AG04450 (cell line): Measurements from ENCODE around the gene HLA-DRA. TPM values are rescaled to one million over a fixed set of nuclear protein-coding genes. Genes with fewer than 3 reads are reported as not detected.

Experiments
- CTCF ChIA-PET: fragments of 300-600, 350-600 bp; formaldehyde crosslinking; extraction: SDS; loops from one replicate; lab custom pipeline; 2022; ENCODE audit warnings: antibody characterized with exemption, inconsistent platforms; lab: Charles Lee
- POLR2A ChIA-PET: fragments of 350-600 bp; formaldehyde crosslinking; extraction: SDS; loops from one replicate; lab custom pipeline; 2021; ENCODE audit warnings: antibody characterized with exemption, inconsistent platforms; lab: Yijun Ruan, JAX
- DNase-seq: peaks from one replicate; pipeline ENCODE4 v3.0.0-alpha.2; 2011; ENCODE audit warnings: low read depth, low spot score
- H3K27ac ChIP-seq: one replicate; pipeline ENCODE4 v1.5.1; 2012; ENCODE audit warnings: low read depth, low read length, control low read depth
- H3K27me3 ChIP-seq: one replicate; pipeline ENCODE4 v1.6.0; 2012; ENCODE audit warnings: low read length; ENCODE audit not compliant: control insufficient read depth, insufficient read depth
- H3K4me3 ChIP-seq: 2 replicates; pipeline ENCODE4 v1.5.1; 2011; ENCODE audit warnings: mild to moderate bottlenecking, low read depth, low read length, control low read depth
- H3K9me3 ChIP-seq: 2 replicates; pipeline ENCODE4 v1.5.1; 2012; ENCODE audit warnings: low read length; ENCODE audit not compliant: control insufficient read depth, insufficient read depth
- polyA plus RNA-seq: library from polyadenylated mRNA; depleted of rRNA; stranded (reverse); fragments of >200 nt; gene quantifications from 2 replicates; pipeline ENCODE4 v1.2.3, GENCODE V29; 2011
- TF ChIP-seq, protein P1 (sequence below): IDR thresholded peaks from 2 replicates; pipeline ENCODE4 v1.5.1; 2011; ENCODE audit warnings: low read depth, low read length, control low read depth, inconsistent platforms

HLA-DRA gene
- polyA plus RNA-seq, 1 experiment, result not detected

- Histone ChIP-seq H3K27me3 (peaks cover 6% of the 10 kb centered on the region), H3K4me3 (no peak overlapping the region), H3K27ac (no peak overlapping the region), H3K9me3 (no peaks in the 10 kb centered on the region)
- TF ChIP-seq, protein P1, sequence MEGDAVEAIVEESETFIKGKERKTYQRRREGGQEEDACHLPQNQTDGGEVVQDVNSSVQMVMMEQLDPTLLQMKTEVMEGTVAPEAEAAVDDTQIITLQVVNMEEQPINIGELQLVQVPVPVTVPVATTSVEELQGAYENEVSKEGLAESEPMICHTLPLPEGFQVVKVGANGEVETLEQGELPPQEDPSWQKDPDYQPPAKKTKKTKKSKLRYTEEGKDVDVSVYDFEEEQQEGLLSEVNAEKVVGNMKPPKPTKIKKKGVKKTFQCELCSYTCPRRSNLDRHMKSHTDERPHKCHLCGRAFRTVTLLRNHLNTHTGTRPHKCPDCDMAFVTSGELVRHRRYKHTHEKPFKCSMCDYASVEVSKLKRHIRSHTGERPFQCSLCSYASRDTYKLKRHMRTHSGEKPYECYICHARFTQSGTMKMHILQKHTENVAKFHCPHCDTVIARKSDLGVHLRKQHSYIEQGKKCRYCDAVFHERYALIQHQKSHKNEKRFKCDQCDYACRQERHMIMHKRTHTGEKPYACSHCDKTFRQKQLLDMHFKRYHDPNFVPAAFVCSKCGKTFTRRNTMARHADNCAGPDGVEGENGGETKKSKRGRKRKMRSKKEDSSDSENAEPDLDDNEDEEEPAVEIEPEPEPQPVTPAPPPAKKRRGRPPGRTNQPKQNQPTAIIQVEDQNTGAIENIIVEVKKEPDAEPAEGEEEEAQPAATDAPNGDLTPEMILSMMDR, result peak; percentile 99
- peak; percentile 26 for DNase-seq
- ChIA-PET POLR2A (no interaction called here), CTCF (interaction anchor here (0.9 to 6.7 kb wide), 7 partner anchors 9 to 453 kb away, joined by 3 to 96 read pairs (median 31); no protein-coding TSS in a partner anchor)
Measured at GRCh38 chr6:32415521-32416019, 24.1 kb upstream of the HLA-DRA start.

GRCh38 chr6:32416036-32416435 lies 23.7 kb upstream of the HLA-DRA start:
- CTCF ChIA-PET, result interaction anchor here (1.3 to 6.7 kb wide), 5 partner anchors 13 to 452 kb away, joined by 3 to 96 read pairs (median 53); no protein-coding TSS in a partner anchor
- no peak for DNase-seq
- POLR2A ChIA-PET, result no interaction called here
- H3K9me3 ChIP-seq, result no peaks in the 10 kb centered on the region
- H3K27ac ChIP-seq, result no peak overlapping the region
- H3K27me3 ChIP-seq, result peaks cover 6% of the 10 kb centered on the region
- TF ChIP-seq, protein P1, result no peak
- no peak overlapping the region for H3K4me3 ChIP-seq

GRCh38 chr6:32424589-32425300 lies 14.9 kb upstream of the HLA-DRA start:
- TF ChIP-seq, protein P1, result no peak
- Histone ChIP-seq H3K4me3 (no peak overlapping the region), H3K27me3 (peaks cover 1% of the 10 kb centered on the region), H3K9me3 (no peaks in the 10 kb centered on the region), H3K27ac (no peak overlapping the region)
- no peak for DNase-seq
- CTCF ChIA-PET, result interaction anchor here (1.0 to 2.6 kb wide), 3 partner anchors 11 to 509 kb away, joined by 3 to 31 read pairs (median 5); no protein-coding TSS in a partner anchor
- POLR2A ChIA-PET, result no interaction called here

- TF ChIP-seq, protein P1, result no peak
- H3K4me3 ChIP-seq, result no peak overlapping the region
- CTCF ChIA-PET, result interaction anchor here (0.6 to 1.4 kb wide), 2 partner anchors 9 to 13 kb away, joined by 3 to 6 read pairs; no protein-coding TSS in a partner anchor
- POLR2A ChIA-PET, result no interaction called here
- no peaks in the 10 kb centered on the region for H3K27me3 ChIP-seq
- H3K9me3 ChIP-seq, result no peaks in the 10 kb centered on the region
- no peak for DNase-seq
- H3K27ac ChIP-seq, result no peak overlapping the region
Measured at GRCh38 chr6:32426338-32426737, 13.3 kb upstream of the HLA-DRA start.

GRCh38 chr6:32427218-32427617 lies 12.5 kb upstream of the HLA-DRA start:
- no peak overlapping the region for H3K27ac ChIP-seq
- TF ChIP-seq, protein P1, result no peak
- POLR2A ChIA-PET, result no interaction called here
- CTCF ChIA-PET, result interaction anchor here (1.4 kb wide), 1 partner anchor 13 kb away, joined by 6 read pairs; no protein-coding TSS in a partner anchor
- no peaks in the 10 kb centered on the region for H3K27me3 ChIP-seq
- H3K4me3 ChIP-seq, result no peak overlapping the region
- no peak for DNase-seq
- H3K9me3 ChIP-seq, result no peaks in the 10 kb centered on the region
